ENCODE measurements around the gene OR10V1.

The OR10V1 gene

GRCh38 chr11:59667812-59668187 is 45.8 kb downstream of the OR10V1 start:
- no peak for DNase-seq

GRCh38 chr11:59666969-59667368 is 46.7 kb downstream of the OR10V1 start:
- DNase-seq = no peak

All from CD4-positive, alpha-beta T cell treated with Interleukin-4 for 4 hours (primary cell).